NCI-H2081 treated with DMSO at 0.1 percent for 48 hours (cell line): Measurements from ENCODE around the gene ADAMTS2.

Source experiments
- DNase-seq: peaks from one replicate; lab custom pipeline; 2025; lab: John Stamatoyannopoulos, UW

ADAMTS2 gene

DNA sequence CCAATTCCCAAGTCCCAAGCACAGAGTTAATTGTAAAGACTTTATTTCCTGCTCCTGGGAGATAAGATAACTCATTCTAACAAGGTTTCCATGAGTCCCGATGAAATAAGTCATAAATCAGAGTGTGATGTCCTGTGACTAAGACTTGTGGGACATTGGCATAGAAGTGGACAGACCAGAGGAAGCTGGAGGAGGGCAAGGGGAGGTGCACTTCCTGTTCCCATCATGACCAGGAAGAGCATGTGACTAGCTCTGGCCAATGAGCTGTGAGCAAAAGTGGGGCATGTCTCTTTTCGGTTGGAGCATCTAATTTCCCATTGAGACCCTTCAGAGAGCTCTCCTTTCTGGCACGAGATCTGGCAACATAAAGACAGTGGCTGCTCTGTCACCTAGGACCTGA, 184.7 kb downstream of the ADAMTS2 start:
- DNase-seq: no peak

GRCh38 chr5:179158556-179158955, 186.7 kb downstream of the ADAMTS2 start:
- DNase-seq: no peak

- no peak for DNase-seq
Observed at GRCh38 chr5:179154991-179155955, 190.0 kb downstream of the ADAMTS2 start.

GRCh38 chr5:179154346-179154990, 190.8 kb downstream of the ADAMTS2 start:
- no peak for DNase-seq

GRCh38 chr5:179153921-179154345, 191.3 kb downstream of the ADAMTS2 start:
- no peak for DNase-seq

- DNase-seq: no peak
Observed at GRCh38 chr5:179153341-179153901, 191.8 kb downstream of the ADAMTS2 start.

- DNase-seq: no peak
Observed at GRCh38 chr5:179152941-179153340, 192.3 kb downstream of the ADAMTS2 start.

DNA sequence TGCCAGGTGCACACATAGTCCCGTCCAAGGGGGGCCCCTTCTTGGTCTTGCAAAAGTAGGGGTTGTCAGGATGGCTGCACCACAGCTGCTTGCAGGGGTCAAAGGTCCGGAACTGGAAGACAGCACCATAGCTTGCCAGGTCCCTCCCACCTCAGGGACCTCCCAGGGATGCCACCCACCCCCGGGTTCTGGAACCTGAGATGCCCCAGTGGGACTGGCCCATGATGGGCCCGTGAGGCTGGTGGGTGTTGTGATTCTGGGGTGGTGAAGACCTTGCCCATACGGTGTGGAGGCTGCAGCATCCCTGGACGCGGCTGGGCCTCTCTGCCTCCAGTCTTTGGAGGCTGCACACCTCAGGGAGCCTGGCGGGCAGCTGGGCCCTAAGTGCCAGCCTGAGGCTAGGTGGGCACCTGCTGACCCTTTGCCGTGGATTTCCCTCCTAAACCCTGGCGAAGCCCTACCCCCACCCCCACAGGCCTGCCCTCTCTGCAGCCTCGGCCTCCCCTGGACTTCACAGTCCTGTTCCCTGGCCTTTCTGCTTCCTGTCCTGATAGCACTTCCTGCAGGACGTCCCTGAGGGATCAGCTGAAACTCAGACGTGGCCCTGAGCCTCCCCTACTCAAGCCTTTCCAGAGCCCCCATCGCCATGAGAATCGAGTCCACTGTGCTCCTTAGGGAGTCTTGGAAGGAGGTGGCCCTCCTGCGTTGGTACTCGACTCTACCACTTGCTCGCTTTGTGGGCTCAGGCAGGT, 192.9 kb downstream of the ADAMTS2 start:
- DNase-seq: no peak

- no peak for DNase-seq
Observed at GRCh38 chr5:179151286-179152118, 193.8 kb downstream of the ADAMTS2 start.

- no peak for DNase-seq
Observed at GRCh38 chr5:179150011-179150410, 195.2 kb downstream of the ADAMTS2 start.

- no peak for DNase-seq
Observed at GRCh38 chr5:179149278-179149677, 196.0 kb downstream of the ADAMTS2 start.

- DNase-seq: no peak
Observed at GRCh38 chr5:179148703-179149170, 196.5 kb downstream of the ADAMTS2 start.

DNA sequence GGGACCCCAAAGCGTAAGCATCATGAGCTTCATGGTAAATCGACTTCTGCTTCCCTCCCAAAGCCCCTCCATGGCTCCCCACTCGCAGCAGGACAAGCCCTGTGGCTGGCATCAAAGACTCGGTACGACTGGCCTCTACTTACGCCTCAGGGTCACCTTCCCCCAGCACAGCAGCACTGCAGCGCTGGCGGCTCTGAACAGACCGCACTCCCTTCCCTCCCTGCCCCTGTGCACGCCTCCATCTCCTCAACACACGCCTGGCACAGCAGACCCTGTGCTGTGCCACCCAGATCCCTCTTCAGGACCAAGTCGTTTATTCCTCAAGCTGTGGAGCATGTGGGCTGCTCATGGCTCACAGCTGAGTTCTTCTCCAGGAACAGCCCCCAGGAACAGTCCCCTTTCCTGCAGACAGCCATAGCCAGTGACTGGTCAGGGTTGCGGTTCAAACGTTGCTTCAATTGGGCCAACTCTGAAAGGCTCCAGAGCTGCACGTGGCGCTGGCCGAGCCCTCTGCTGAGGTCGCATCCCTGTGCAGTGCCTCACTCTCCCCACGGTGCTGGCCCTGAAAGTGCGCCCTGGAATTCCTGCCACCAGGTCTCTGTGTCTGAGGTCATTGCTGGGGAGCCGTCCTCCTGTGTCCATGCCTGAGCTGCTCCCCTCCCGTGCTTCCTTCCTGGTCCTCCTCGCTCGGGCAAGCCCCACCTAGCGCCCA, 197.1 kb downstream of the ADAMTS2 start:
- DNase-seq: no peak

DNA sequence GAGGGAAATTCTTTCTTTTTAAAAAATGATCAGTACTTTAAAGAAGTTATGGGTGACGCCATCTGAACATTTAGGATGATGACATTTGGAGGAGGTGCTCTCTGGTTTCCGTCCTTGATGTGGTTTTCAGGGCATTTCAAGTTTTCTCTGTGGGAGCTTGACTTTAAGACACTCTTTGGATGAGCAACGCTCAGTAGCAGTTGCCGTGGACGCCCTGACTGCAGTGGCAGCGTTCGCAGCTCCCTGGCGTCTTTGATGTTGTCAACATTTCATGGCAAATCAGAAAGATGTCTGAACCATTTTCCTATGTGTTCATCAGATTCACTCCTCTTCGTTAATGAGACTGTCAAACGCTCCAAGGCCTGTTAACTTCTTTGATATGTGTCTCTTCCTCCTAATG, 199.0 kb downstream of the ADAMTS2 start:
- no peak for DNase-seq

- no peak for DNase-seq
Observed at GRCh38 chr5:179143446-179143845, 201.8 kb downstream of the ADAMTS2 start.

- no peak for DNase-seq
Observed at GRCh38 chr5:179142434-179143198, 202.6 kb downstream of the ADAMTS2 start.

DNA sequence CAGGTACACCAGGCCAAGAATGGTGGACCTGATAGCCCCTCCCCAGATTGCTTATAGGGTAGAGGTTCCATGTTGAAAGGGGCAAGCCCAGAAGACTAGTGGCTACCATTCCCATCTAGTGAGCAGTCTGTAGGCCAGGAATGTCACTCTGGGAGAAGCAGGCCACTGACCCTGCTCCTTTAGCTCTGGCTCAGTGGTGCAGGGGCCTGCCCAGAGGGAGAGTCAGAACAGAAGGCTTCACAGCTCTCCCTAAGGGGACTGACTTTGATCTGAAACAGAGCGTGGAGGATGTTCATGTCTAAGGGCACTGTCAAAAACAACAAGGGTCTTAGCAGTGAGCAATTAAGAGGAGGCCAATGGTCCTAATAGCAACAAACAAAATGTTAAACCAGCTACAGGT, 203.4 kb downstream of the ADAMTS2 start:
- DNase-seq: no peak

DNA sequence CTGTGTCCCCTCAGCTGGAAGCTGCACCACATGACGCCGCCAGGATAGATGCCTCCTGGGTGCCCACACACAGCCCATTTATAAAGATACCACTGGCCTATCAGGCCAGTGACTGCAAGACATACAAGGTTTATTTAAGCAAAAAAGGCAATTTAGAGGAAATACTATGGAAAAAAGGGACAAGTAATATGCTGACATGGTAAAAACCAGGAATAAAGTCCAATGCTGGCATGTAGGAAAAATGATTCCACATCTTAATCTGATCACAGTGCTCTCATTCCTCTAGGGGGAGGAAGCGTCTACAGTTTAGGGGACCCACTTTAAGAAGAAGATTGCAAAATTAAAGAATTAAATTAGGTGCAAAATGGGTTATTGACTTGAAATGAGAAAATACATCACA, 205.0 kb downstream of the ADAMTS2 start:
- DNase-seq: no peak

- no peak for DNase-seq
Observed at GRCh38 chr5:179139936-179140235, 205.4 kb downstream of the ADAMTS2 start.
